NCI-H2029 (cell line): ENCODE measurements around the gene SPHK2.
"Not testable (repeated sequence)": the region's sequence is repeated elsewhere in the genome, so short reads cannot be mapped to it uniquely, and the experiment has no call there.

Source experiments
- DNase-seq: peaks from one replicate; lab custom pipeline; 2025; lab: John Stamatoyannopoulos, UW

SPHK2 gene

GRCh38 chr19:48618916-48619691 lies at the start of gene SPHK2, which contains the start of gene RPL18:
TSS of gene SPHK2 (plus strand) at chr19:48619506. CDS start at chr19:48620515, 1,009 bp downstream.
TSS of gene RPL18 (minus strand) at chr19:48619178. CDS start at chr19:48619143, 35 bp downstream.
- peak; percentile 99 for DNase-seq

GRCh38 chr19:48569814-48570213 lies 49.5 kb upstream of the SPHK2 start:
- DNase-seq: peak; percentile 23

GRCh38 chr19:48571378-48572162 lies 47.7 kb upstream of the SPHK2 start:
- peak; percentile 90 for DNase-seq

GRCh38 chr19:48573163-48573505 lies 46.2 kb upstream of the SPHK2 start:
- DNase-seq: no peak

- no peak for DNase-seq
These were observed 43.2 kb upstream of the SPHK2 start for GRCh38 chr19:48575931-48576622.

GRCh38 chr19:48577908-48578307 lies 41.4 kb upstream of the SPHK2 start:
- not testable (repeated sequence) for DNase-seq

- no peak for DNase-seq
These were observed 40.4 kb upstream of the SPHK2 start for GRCh38 chr19:48578891-48579290.

- no peak for DNase-seq
These were observed 37.1 kb upstream of the SPHK2 start for GRCh38 chr19:48582168-48582567.

- no peak for DNase-seq
These were observed 31.9 kb upstream of the SPHK2 start for GRCh38 chr19:48587387-48587786.

- DNase-seq: peak; percentile 82
These were observed 30.5 kb upstream of the SPHK2 start for GRCh38 chr19:48588670-48589401.

GRCh38 chr19:48591021-48591420 lies 28.3 kb upstream of the SPHK2 start:
- no peak for DNase-seq

GRCh38 chr19:48595171-48595570 lies 24.1 kb upstream of the SPHK2 start:
- DNase-seq: no peak

- DNase-seq: no peak
These were observed 23.5 kb upstream of the SPHK2 start for GRCh38 chr19:48595833-48596232.

- DNase-seq: no peak
These were observed 23.1 kb upstream of the SPHK2 start for GRCh38 chr19:48596237-48596636.

GRCh38 chr19:48596679-48597465 lies 22.4 kb upstream of the SPHK2 start:
- DNase-seq: no peak

GRCh38 chr19:48598996-48599700 lies 20.2 kb upstream of the SPHK2 start:
- no peak for DNase-seq

GRCh38 chr19:48600679-48601417 lies 18.5 kb upstream of the SPHK2 start:
- no peak for DNase-seq

GRCh38 chr19:48603001-48603400 lies 16.3 kb upstream of the SPHK2 start:
- no peak for DNase-seq

- DNase-seq: no peak
These were observed 15.9 kb upstream of the SPHK2 start for GRCh38 chr19:48603449-48603848.

- DNase-seq: no peak
These were observed 15.5 kb upstream of the SPHK2 start for GRCh38 chr19:48603850-48604249.
